Epithelial cell of esophagus (primary cell): Measurements from ENCODE around the gene CSTA.

Experiments used
- DNase-seq: peaks from one replicate; pipeline ENCODE4 v3.0.0; 2010; ENCODE audit warnings: low read depth
- H3K4me3 ChIP-seq: 2 replicates; pipeline ENCODE4 v1.5.1; 2011; ENCODE audit warnings: mild to moderate bottlenecking, low read length, control low read depth
- CTCF ChIP-seq: IDR thresholded peaks from 2 replicates; pipeline ENCODE4 v1.5.1; 2011; ENCODE audit warnings: low read depth, mild to moderate bottlenecking, low read length, control low read depth, inconsistent platforms; ENCODE audit not compliant: insufficient read depth; ENCODE audit errors: missing control alignments

CSTA gene

GRCh38 chr3:122389197-122389596 lies 64.1 kb downstream of the CSTA start:
- no peak for TF ChIP-seq CTCF
- no peak for DNase-seq

GRCh38 chr3:122389892-122390291 lies 64.8 kb downstream of the CSTA start:
- no peak for DNase-seq
- H3K4me3 ChIP-seq: no peak overlapping the region
- TF ChIP-seq CTCF: no peak

More at GRCh38 chr3:122389197-122389596, 64.1 kb downstream of the CSTA start:
- no peak overlapping the region for H3K4me3 ChIP-seq

GRCh38 chr3:122390665-122391064 lies 65.6 kb downstream of the CSTA start:
- TF ChIP-seq CTCF: no peak
- no peak overlapping the region for H3K4me3 ChIP-seq
- no peak for DNase-seq
